CD4-positive, CD25-positive, alpha-beta regulatory T cell (primary cell): ENCODE measurements around the gene KLK8. TPM values are rescaled to one million over a fixed set of nuclear protein-coding genes. Genes with fewer than 3 reads are reported as not detected.
"Not testable (repeated sequence)": the region's sequence is repeated elsewhere in the genome, so short reads cannot be mapped to it uniquely, and the experiment has no call there.

Experiments used
- ATAC-seq, 2 donors: fragments of 150-1000 bp; cut with Tn5 transposase; one replicate each; pipeline ENCODE4 v1.10.0; 2021; ENCODE audit warnings: low read depth in 2 of 2, moderate number of reproducible peaks in 2 of 2, moderate library complexity in 1 of 2
- DNase-seq, 3 donors: peaks; one replicate each; pipeline versions ENCODE4 v3.0.0 to v3.0.0-alpha.2; 2012 to 2022; ENCODE audit warnings: mixed read lengths in 1 of 3
- H3K27ac ChIP-seq: one replicate; pipeline ENCODE4 v1.7.0; 2013; ENCODE audit warnings: mild to moderate bottlenecking, low read length; ENCODE audit not compliant: insufficient read depth, poor library complexity, severe bottlenecking
- H3K27me3 ChIP-seq: one replicate; pipeline ENCODE4 v1.7.0; 2013; ENCODE audit warnings: low read length; ENCODE audit not compliant: control insufficient read depth, insufficient read depth
- H3K36me3 ChIP-seq: one replicate; pipeline ENCODE4 v1.7.0; 2013; ENCODE audit warnings: mild to moderate bottlenecking, low read length, moderate library complexity; ENCODE audit not compliant: control insufficient read depth, insufficient read depth
- H3K4me1 ChIP-seq: 2 replicates; pipeline ENCODE4 v1.7.0; 2013; ENCODE audit warnings: mild to moderate bottlenecking, low read length; ENCODE audit not compliant: insufficient read depth, control insufficient read depth, poor library complexity, severe bottlenecking
- H3K4me3 ChIP-seq: one replicate; pipeline ENCODE4 v1.7.0; 2013; ENCODE audit warnings: low read depth, mild to moderate bottlenecking, low read length, moderate library complexity
- H3K9me3 ChIP-seq, 2 experiments: 1 replicate in 1 of 2; 2 replicates in 1 of 2; pipeline ENCODE4 v1.7.0; 2013; ENCODE audit warnings: low read length in 2 of 2, mild to moderate bottlenecking in 1 of 2, moderate library complexity in 1 of 2; ENCODE audit not compliant: control insufficient read depth in 2 of 2
- H3K27ac Mint-ChIP-seq, 3 donors: one replicate each; pipeline ENCODE4 v1.8.0; 2020 to 2022; ENCODE audit warnings: mild to moderate bottlenecking in 3 of 3, mixed read lengths in 3 of 3, moderate library complexity in 2 of 3
- H3K27me3 Mint-ChIP-seq: one replicate; pipeline ENCODE4 v1.8.0; 2022; ENCODE audit warnings: mild to moderate bottlenecking, mixed read lengths
- H3K36me3 Mint-ChIP-seq: one replicate; pipeline ENCODE4 v1.8.0; 2020; ENCODE audit warnings: mixed read lengths
- H3K4me1 Mint-ChIP-seq, 4 donors: one replicate each; pipeline ENCODE4 v1.8.0; 2020 to 2022; ENCODE audit warnings: mixed read lengths in 4 of 4, mild to moderate bottlenecking in 1 of 4
- H3K4me3 Mint-ChIP-seq, 4 donors: one replicate each; pipeline ENCODE4 v1.8.0; 2020 to 2022; ENCODE audit warnings: mild to moderate bottlenecking in 4 of 4, mixed read lengths in 4 of 4, moderate library complexity in 3 of 4
- H3K9me3 Mint-ChIP-seq, 7 donors: one replicate each; pipeline ENCODE4 v1.8.0; 2020 to 2022; ENCODE audit warnings: mixed read lengths in 7 of 7, mild to moderate bottlenecking in 3 of 7, moderate library complexity in 2 of 7
- polyA plus RNA-seq, 4 donors: library from polyadenylated mRNA; unstranded; fragments of 300-500 nt; fragmentation: Illumina TruSeq; gene quantifications; one replicate each; pipeline ENCODE4 v1.2.3, GENCODE V29; 2021
- total RNA-seq: library from RNA; stranded (reverse); gene quantifications from one replicate; pipeline ENCODE4 v1.2.3, GENCODE V29; 2022

Gene KLK8
- total and polyA plus RNA-seq, 5 donors from 2014 or later = not detected

- peak overlapping the region in 1 of 4 donors; percentile 8 for H3K4me3 Mint-ChIP-seq
- no peak for DNase-seq
- Histone ChIP-seq H3K27ac (no peak overlapping the region), H3K4me1 (no peaks in the 10 kb centered on the region), H3K27me3 (peaks cover 3% of the 10 kb centered on the region), H3K4me3 (no peak overlapping the region), H3K36me3 (no peaks in the 10 kb centered on the region), H3K9me3 (no peaks in the 10 kb centered on the region)
- peaks cover 0 to 2% (median 0%) of the 10 kb centered on the region in 7 donors for H3K9me3 Mint-ChIP-seq
- H3K36me3 Mint-ChIP-seq = no peaks in the 10 kb centered on the region
- peaks cover 16% of the 10 kb centered on the region for H3K27me3 Mint-ChIP-seq
- no peaks in the 10 kb centered on the region for H3K4me1 Mint-ChIP-seq
- H3K27ac Mint-ChIP-seq = no peak overlapping the region
- ATAC-seq = no peak
Observed at GRCh38 chr19:50998061-50998460, 3.3 kb downstream of the KLK8 start.

GRCh38 chr19:50994129-50994528 lies 7.3 kb downstream of the KLK8 start:
- H3K27ac ChIP-seq = no peak overlapping the region
- no peak overlapping the region for H3K4me3 ChIP-seq
- no peaks in the 10 kb centered on the region for H3K27me3 ChIP-seq
- H3K4me3 Mint-ChIP-seq = no peak overlapping the region
- H3K27ac Mint-ChIP-seq = no peak overlapping the region
- peaks cover 0 to 7% (median 0%) of the 10 kb centered on the region in 7 donors for H3K9me3 Mint-ChIP-seq
- H3K4me1 Mint-ChIP-seq = no peaks in the 10 kb centered on the region
- H3K27me3 Mint-ChIP-seq = no peaks in the 10 kb centered on the region
- no peak for ATAC-seq
- DNase-seq = no peak
- H3K36me3 Mint-ChIP-seq = peaks cover 6% of the 10 kb centered on the region
- H3K4me1 ChIP-seq = no peaks in the 10 kb centered on the region
- no peaks in the 10 kb centered on the region for H3K9me3 ChIP-seq
- H3K36me3 ChIP-seq = no peaks in the 10 kb centered on the region

- Histone ChIP-seq H3K27me3 (no peaks in the 10 kb centered on the region), H3K36me3 (no peaks in the 10 kb centered on the region), H3K9me3 (no peaks in the 10 kb centered on the region), H3K4me1 (no peaks in the 10 kb centered on the region), H3K4me3 (no peak overlapping the region), H3K27ac (no peak overlapping the region)
- H3K9me3 Mint-ChIP-seq = peaks cover 0 to 8% (median 3%) of the 10 kb centered on the region in 7 donors
- peak overlapping the region in 1 of 4 donors; percentile 58 for H3K4me3 Mint-ChIP-seq
- DNase-seq (no peak), ATAC-seq (no peak)
- peaks cover 6% of the 10 kb centered on the region for H3K36me3 Mint-ChIP-seq
- no peaks in the 10 kb centered on the region for H3K27me3 Mint-ChIP-seq
- H3K27ac Mint-ChIP-seq = no peak overlapping the region
- no peaks in the 10 kb centered on the region for H3K4me1 Mint-ChIP-seq
Observed at GRCh38 chr19:50992666-50993035, 8.8 kb downstream of the KLK8 start.

- H3K27ac Mint-ChIP-seq, H3K9me3 ChIP-seq, H3K9me3 Mint-ChIP-seq, H3K27me3 ChIP-seq, DNase-seq, H3K36me3 Mint-ChIP-seq, H3K4me3 ChIP-seq, H3K4me1 Mint-ChIP-seq, H3K36me3 ChIP-seq, H3K4me1 ChIP-seq, ATAC-seq, H3K27ac ChIP-seq: not testable (repeated sequence)
- Mint-ChIP-seq H3K27me3 (peaks cover 12% of the 10 kb centered on the region), H3K4me3 (peak overlapping the region in 1 of 4 donors; percentile 43)
Observed at GRCh38 chr19:50984416-50984815, 17.0 kb downstream of the KLK8 start.

- Mint-ChIP-seq H3K36me3 (no peaks in the 10 kb centered on the region), H3K9me3 (peaks cover 0 to 4% (median 0%) of the 10 kb centered on the region in 7 donors), H3K27me3 (peaks cover 12% of the 10 kb centered on the region), H3K27ac (no peak within 1 kb of the TSS), H3K4me3 (peak within 1 kb of the TSS in 1 of 4 donors; percentile 43), H3K4me1 (no peaks in the 10 kb centered on the region)
- no peaks in the 10 kb centered on the region for H3K4me1 ChIP-seq
- ATAC-seq (no peak), DNase-seq (no peak)
- H3K27me3 ChIP-seq = no peaks in the 10 kb centered on the region
- H3K27ac ChIP-seq = no peak within 1 kb of the TSS
- no peak within 1 kb of the TSS for H3K4me3 ChIP-seq
- H3K36me3 ChIP-seq = no peaks in the 10 kb centered on the region
- H3K9me3 ChIP-seq = no peaks in the 10 kb centered on the region
Observed at GRCh38 chr19:50983625-50984292, 17.6 kb downstream of the KLK8 start, which contains the start of gene KLK7. Gene KLK7, minus strand, starts transcription at chr19:50983917. Its CDS starts 1,518 bp downstream, at chr19:50982399.

GRCh38 chr19:50982186-50982585 lies 19.2 kb downstream of the KLK8 start:
- Histone ChIP-seq H3K4me1 (no peaks in the 10 kb centered on the region), H3K9me3 (no peaks in the 10 kb centered on the region), H3K27ac (no peak overlapping the region), H3K4me3 (no peak overlapping the region), H3K36me3 (no peaks in the 10 kb centered on the region), H3K27me3 (no peaks in the 10 kb centered on the region)
- Mint-ChIP-seq H3K27me3 (peaks cover 12% of the 10 kb centered on the region), H3K9me3 (peaks cover 0 to 3% (median 0%) of the 10 kb centered on the region in 7 donors), H3K4me3 (no peak overlapping the region), H3K27ac (no peak overlapping the region), H3K4me1 (no peaks in the 10 kb centered on the region), H3K36me3 (no peaks in the 10 kb centered on the region)
- DNase-seq = no peak
- no peak for ATAC-seq

- Mint-ChIP-seq H3K4me3 (no peak overlapping the region), H3K27me3 (peaks cover 12% of the 10 kb centered on the region), H3K4me1 (no peaks in the 10 kb centered on the region), H3K36me3 (no peaks in the 10 kb centered on the region), H3K27ac (no peak overlapping the region), H3K9me3 (peaks cover 0 to 3% (median 0%) of the 10 kb centered on the region in 7 donors)
- H3K27ac ChIP-seq = no peak overlapping the region
- no peak overlapping the region for H3K4me3 ChIP-seq
- no peaks in the 10 kb centered on the region for H3K4me1 ChIP-seq
- H3K36me3 ChIP-seq = no peaks in the 10 kb centered on the region
- H3K9me3 ChIP-seq = no peaks in the 10 kb centered on the region
- ATAC-seq = no peak
- no peak for DNase-seq
- H3K27me3 ChIP-seq = no peaks in the 10 kb centered on the region
Observed at GRCh38 chr19:50981587-50982146, 19.7 kb downstream of the KLK8 start.

- no peak overlapping the region for H3K27ac Mint-ChIP-seq
- H3K27ac ChIP-seq = no peak overlapping the region
- H3K4me3 ChIP-seq = no peak overlapping the region
- DNase-seq (no peak), ATAC-seq (no peak)
- no peaks in the 10 kb centered on the region for H3K4me1 ChIP-seq
- no peaks in the 10 kb centered on the region for H3K4me1 Mint-ChIP-seq
- no peaks in the 10 kb centered on the region for H3K9me3 ChIP-seq
- H3K4me3 Mint-ChIP-seq = no peak overlapping the region
- no peaks in the 10 kb centered on the region for H3K36me3 Mint-ChIP-seq
- peaks cover 0 to 3% (median 0%) of the 10 kb centered on the region in 7 donors for H3K9me3 Mint-ChIP-seq
- no peaks in the 10 kb centered on the region for H3K27me3 ChIP-seq
- peaks cover 13% of the 10 kb centered on the region for H3K27me3 Mint-ChIP-seq
- H3K36me3 ChIP-seq = no peaks in the 10 kb centered on the region
Observed at GRCh38 chr19:50980208-50980607, 21.2 kb downstream of the KLK8 start.
